G401.6 (cell line): ENCODE results near the gene DAZAP1.

Experiments
- FAIRE-seq: peaks from 2 replicates; lab custom pipeline; 2012; peaks lifted over from hg19 to GRCh38; lab: Jason Lieb, UNC

DAZAP1 gene

DNA sequence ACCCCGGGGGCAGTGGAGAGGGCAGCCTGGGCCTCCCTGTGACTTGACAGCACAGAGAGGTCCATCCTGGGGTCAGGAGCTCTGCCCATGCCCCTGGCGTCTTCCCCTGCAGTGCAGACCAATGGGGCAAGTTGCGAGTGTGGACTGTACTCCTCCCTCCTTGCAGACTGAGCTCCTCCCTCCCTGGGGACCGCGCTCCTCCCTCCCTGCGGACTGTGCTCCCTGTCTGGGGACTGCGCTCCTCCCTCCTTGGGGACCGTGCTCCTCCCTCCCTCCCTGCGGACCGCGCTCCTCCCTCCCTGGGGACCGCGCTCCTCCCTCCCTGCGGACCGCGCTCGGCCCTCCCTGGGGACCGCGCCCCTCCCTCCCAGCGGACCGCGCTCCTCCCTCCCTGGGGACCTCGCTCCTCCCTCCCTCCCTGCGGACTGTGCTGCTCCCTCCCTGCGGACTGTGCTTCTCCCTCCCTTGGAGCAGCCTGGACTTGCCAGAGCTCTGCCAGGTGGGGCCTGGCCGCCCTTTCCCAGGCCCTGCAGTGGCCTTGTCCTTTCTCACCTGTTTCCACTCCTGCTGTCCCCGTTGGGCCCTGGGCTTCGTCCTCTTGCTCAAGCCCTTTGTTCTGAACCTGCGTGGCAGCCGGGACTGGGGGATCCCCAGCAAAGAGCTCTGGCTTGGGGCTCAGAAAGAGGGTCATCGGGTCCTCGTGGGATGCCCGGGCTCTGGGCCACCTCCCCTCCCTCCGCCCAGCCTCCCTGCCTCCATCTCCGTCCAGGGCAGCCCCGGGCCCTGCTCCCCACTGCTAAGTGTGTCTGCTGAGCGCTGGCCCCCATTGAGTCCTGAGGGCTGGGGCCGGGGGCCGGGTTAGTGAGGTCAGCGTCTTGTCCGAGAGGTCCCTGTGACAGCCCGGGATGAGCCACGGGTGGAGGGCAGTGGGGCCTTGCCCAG, 12.9 kb upstream of the DAZAP1 start:
- FAIRE-seq = no peak

DNA sequence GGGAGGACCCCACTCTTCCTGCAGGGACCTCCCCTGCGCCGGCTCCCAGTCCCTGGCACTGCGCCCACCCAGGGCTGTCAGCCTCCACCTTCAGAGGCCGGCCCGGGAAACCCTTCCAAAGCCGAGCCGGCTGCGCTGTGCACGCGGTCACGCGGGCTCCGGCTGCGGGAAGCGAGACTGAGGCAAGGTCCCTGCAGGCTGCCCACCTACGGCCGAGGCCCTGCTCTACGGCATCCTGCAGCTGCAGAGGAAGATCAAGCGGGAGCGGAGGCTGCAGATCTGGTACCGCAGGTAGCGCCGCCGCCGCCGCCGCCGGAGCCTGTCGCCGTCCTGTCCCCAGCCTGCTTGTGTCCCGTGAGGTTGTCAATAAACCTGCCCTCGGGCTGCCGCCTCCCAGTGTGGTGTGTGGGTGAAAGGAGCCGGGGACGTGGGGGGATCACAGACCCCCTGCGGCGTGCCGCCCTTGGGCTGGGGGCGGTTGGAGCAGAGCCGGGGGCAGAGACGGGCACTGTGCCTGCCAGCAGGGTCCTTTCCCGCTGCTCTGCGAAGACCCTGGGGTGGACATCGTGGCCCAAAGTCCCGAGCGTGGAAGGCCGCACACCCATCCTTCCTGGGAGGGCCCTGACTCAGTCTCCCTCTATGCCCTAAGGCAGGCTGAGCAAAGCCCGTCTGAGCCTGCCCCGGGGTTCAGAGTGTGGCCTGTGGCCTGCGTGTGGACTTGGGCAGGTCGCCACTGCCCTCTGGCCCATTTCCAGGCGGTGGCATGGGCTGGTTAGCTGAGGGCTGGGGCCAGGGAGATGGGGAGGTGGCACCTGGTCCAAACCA, 12.0 kb upstream of the DAZAP1 start:
- no peak for FAIRE-seq

DNA sequence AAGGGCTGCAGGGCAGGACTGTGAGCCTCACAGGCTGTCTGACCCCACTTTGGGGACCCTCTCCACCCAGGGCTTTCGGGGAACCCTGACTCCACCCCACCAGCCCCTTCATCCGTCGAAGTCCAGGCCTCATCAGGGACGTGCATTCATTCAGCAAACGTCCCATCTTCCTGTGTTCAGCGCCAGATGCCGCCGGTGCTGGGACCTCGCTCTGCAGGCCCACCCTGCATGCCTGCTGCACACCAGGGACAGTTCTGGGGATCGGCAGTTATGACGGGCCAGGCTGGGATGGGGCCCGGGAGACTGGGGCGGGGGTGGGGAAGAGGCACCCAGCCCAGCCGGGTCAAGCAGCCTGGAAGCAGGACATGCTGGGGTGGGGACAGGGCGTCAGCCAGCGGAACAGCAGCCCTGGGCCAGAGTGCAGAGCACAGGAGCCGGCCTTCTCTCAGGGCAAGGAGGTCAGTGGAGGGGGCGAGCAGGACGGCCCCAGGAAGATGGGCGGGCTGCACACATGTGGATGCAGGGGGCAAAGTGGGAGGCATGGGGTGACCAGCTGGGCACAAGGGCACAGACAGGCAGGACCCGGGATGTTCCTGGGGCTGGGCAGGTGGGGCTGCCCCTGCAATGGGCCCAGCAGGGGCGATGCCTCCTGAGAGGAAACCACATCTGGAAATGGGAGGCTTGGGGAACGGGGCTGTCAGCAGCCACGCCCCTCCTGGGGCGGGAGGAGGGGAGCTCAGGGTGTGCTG, 11.2 kb upstream of the DAZAP1 start:
- FAIRE-seq = no peak

DNA sequence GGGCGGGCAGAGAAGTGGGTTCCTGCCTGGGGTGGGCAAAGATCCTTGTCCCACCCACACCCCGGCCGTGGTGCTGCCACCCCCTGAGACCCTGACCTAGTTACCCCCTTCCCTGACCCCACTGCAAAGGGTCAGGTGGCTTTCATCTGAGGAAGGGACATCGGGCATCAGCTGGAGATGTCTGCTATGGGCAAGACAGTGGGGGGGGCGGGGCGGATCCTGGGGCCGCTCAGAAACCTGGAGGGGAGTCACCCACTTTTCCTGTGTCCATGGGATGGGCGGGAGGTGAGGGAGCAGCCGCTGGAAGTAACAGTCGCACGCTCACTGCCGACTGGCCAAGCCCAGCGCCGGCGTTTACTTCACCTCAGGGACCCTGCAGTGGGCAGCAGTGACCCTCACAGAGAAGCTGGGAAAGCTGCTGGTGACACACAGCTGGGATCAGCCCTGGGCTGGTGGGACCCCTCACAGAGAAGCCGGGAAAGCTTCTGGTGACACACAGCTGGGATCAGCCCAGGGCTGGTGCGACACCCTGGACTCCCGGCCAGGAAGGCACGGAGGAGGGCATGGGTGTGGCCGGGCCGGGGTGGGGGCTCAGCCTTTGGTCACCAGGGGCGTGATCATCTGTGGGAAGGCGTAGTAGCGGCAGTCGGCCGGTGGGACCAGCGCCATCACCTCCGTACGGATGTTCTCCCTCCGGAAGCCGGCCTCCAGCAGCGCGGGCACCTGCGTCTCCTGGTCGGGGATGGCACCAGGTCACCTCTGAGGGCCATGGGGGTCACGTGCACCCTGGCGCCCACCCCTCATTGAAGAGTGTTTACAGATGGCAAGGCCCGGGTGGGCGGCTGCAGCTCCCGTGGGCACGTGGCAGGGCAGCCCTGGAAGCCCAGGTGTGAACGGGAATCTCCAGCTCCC, 10.4 kb upstream of the DAZAP1 start:
- FAIRE-seq = no peak

DNA sequence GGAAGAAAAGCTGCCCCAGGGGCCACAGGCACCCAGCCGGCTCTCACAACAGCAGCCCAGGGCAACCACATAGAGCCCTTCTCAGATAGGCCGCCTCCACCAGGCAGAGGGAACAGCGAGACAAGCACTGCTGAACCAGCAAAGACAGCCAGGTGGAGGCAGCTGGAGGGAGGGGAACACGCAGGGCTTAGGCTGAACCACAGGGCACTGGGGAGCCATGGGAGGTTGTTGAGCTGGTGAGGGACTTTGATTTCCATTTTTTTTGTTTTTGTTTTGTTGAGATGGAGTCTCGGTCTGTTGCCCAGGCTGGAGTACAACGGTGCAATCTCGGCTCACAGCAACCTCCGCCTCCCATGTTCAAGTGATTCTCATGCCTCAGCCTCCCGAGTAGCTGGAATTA, 9.5 kb upstream of the DAZAP1 start:
- FAIRE-seq = no peak

DNA sequence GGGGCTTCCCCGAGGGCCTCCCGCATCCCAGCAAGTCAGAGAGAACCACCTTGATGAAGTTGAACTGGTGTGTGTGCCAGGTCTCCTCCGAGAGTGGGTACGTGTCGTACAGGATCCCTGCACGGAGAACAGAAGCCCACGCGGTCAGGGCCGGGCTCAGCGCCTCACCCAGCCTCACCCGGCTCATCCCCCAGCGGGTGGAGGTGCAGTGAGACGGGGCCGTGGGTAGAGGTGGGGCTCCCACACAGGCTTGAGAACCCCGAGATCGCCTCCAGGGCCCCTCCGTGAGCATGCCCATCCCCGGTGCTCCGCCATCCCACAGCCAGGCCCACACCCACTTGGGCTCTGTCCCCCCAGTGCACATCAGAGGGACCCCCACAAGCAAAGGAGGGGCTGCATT, 8.3 kb upstream of the DAZAP1 start:
- no peak for FAIRE-seq

DNA sequence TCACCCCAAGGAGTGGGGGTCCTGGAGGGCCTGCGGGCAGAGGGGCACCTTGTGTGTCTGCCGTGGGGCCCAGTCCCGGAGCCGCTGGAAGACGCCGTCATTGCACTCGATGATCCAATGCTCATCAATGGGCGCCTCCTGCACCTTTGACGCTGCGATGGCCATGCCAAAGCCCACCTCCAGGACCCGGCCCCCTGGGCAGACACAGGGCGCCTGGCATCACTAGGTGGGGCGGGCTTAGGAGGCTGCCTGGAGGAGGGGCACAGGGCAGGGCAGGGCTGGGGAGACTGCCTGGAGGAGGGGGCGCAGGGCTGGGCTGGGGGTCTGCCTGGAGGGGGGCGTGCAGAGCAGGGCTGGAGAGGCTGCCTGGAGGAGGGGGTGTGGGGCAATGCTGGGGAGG, 7.6 kb upstream of the DAZAP1 start:
- FAIRE-seq = no peak

DNA sequence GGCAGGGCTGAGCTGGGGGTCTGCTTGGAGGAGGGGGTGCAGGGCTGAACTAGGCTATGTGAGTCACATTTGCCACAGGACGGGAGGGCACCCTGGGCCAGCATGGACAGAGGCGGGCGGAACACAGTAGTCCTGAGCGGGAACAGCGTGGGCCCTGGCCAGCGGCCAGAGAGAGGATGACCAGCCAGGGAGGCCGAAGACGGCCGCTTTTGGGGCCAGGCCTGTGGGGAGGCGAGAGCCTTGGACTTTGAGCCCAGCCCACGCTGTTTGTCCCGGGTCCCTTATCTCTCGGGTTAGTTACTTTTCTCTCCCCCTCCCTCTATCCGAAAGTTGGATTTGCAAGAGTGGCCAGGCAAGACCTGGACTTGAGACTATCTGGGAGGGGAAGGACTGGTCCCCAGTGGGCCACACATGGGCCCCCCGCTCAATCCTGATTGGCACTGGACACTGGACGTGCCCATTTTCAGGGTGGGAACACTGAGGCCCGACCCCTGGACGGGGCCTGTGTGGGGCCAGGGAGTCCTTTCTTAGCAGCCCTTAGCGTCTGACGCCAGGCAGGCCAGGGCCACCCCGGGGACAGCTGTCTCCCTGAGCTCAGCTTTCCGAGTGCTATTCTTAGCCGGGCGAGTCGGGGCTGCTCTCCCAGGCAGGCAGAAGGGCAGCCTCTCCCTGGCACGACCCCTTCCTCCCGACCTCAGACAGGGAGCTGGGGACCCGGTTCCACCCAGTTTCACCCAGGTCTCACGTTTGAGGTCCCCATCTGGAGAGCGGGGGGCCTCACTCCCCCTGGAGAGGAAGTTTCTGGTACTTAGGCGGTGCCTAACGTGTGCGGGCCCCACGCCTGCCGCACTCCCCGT, 6.9 kb upstream of the DAZAP1 start:
- FAIRE-seq = no peak

DNA sequence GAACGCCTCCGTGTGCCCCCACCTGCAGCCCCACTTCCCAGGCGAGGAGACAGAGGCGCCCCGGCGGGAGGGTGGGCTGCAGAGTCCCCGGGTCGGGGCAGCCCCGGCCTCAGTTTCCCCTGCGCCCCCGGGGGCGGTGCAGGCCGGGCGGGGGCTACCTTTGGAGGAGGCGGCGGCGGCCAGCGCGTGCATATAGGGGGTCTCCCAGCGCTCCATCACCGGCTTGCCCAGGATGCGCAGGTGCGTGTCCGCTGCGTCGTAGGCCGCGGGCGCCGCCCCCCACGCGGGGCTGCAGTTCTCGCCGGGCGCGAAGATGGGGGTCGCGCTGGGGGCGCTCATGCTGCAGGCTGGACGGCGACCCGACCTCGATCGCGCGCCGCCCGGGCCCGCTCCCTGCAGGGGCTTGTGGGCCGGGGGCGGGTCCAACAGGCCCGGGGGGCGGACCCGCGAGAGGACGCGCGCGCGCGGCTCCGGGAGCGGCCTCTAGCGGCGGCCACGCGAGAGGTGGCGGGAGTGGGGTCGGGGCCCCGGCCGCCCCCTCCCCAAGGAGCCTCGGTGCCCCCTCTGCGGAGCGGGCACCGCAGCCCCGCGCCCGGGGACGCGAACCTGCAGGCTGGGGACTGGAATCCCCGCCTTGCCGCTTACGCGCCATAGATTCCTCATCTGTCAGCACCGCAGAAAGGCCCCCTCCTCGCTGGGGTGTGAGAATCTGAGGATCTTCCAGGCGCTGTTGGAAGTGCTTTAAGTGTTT, 6.1 kb upstream of the DAZAP1 start, which contains the start of gene GAMT:
Gene GAMT, minus strand, starts transcription at position 405 of the 751 bp plus-strand sequence. Its CDS starts 66 bp downstream, at position 339.
- no peak for FAIRE-seq

DNA sequence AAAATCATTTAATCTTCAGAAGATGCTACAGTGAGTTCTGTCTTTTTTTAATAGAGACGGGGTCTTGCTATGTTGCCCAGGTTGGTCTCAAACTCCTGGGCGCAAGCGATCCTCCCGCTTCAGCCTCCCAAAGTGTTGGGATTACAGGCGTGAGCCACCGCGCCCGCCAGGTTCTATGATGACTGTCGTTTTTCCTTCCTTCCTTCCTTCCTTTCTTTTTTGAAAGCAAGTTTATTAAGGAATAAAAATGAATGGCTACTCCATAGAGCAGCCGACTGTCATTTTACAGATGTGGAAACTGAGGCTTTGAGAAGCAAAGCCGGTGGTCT, 5.5 kb upstream of the DAZAP1 start:
- FAIRE-seq = no peak

DNA sequence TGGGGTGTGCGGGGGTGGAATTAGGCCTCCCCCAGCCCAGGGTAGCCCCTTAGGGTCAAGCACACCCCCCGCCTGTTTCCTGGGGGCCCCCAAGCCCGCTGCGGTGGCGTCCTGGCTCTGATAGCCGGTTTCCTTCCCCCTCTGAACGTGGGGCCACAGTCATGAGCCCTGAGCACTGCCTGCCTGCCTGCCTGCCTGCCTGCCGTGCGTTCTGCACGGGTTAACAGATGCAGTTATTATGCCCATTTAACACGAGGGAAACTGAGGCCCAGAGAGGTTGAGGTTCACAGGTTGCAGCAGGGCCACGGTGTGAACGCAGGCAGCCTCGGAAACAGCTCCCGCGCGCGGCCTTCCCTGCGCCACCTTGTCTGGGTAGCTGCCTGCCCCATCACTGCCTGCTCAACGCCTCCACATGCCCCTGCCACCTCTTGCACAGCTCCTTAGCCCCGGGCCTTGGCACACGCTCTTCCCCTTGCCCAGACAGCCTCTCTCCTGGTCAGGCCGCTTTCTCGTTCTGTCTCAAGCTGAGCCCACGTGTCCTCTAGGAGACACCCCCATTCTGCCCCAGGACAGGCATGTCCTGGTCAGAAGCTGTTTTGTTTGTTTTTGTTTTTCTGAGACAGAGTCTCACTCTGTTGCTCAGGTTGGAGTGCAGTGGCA, 4.8 kb upstream of the DAZAP1 start:
- no peak for FAIRE-seq

DNA sequence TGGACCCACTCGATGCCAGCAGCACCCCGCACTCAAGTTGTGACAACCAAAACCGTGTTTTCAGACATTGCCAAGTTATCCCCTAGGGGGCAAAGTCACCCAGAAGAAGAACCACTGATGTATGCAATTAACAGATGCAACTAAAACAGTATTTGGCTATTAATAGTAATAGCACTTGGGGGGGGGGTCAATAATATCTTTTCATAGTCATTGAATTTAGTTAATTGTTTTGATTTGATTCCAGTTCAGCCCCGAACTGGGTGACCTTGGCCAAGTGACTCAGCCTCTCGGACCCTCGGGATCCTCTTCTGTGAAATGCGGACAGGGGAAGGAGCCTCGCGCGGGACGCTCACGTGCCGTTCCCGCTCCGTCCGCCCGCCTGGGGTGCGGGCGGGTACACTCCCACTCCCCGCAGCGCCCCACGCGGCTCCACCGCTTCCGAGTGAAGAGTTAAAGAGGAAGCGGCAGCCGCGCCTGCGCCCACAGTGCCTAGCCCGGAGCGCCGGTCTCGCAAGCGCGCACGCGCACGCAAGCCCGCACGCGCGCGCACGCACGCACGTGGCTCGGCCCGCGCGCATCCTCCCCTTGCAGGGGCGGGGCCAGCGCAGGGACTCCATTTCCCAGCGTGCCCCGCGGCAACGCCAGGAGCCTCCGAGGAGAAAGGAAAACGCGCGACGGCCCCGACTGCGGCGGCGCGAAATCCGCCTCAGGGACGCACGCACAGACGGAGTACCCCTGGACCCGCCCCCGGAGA, 435 bp upstream of the DAZAP1 start:
- no peak for FAIRE-seq

DNA sequence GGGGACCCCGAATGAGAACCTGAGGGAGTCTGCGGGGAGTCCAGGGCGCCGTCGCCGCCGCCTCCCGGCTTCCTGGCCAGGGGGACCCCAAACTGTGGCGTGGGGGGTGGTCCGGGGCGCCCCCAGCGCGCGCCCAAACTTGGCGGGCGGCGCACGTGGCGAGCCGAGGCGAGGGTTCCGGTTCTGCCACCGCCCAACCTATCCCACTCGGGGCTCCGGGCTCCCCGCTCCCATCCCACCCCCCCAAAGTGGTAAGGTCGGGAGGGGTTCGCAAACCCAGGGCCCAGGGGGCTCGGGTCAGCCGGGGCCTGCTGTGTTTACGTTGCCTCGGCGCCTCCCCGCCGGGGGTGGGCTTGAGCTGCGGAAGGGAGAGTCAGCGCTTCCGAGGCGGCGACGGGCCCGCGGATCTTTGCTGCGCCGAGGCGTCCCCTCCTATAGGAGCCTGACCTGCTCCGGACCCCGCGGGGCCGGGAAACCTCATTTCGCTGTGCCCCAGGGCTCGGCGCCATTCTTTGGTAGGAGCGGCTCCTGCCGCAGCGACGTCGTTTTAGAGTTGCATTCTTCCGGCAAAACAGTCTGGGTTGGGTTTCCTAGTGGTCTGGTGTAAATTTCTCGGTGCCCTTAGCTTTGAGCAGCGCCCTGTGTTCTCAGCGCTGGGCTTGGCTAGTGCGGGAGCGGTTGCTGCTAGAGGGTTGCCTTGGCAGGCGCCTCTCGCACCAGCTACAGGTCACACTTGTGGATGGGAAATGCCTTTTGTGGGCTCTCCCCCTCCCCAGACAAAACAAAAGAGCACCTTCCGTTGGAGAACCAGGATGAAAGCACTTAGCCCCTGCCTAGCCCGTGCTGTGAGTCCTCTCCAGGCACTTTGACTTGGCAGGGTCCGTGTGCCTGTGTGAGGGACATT, 1.2 kb downstream of the DAZAP1 start:
- no peak for FAIRE-seq

DNA sequence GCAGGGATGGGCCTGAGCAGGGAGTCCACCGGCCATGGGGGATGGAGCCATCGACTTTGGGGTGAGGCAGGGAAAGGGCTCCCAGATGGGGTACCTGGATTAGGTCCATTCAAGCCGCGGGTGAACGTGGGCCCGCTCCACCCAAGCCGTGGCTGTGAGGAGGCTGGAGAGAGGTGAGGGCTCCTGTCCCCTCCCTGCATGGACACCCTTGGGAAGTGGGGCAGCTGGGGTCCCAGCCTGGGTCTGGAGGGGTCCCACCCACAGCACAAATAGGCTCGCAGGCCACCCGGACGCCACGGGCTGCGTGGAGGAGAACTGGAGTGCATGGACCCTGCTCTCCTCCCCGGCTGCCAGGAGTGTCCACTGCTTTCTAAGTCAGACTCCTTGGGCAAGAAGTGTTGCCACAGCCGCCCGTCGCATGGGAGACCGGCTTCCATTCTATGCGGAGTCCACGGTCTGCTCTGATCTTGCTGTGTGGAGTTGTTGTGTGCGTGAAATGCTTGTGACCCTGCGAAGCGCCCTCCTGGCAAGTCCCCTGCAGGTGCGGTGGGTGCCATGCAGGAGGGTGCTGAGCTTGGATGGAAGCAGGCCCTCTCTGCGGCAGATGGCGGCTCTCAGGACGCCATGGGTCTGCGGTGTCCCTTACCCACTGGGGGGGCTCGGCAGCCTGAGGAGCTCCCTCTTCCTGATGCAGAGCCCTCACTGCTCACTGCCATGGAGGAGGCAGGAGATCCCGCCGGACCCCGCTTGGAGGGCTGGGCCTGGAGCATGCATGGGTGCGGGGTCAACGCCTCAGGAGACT, 2.0 kb downstream of the DAZAP1 start:
- no peak for FAIRE-seq

DNA sequence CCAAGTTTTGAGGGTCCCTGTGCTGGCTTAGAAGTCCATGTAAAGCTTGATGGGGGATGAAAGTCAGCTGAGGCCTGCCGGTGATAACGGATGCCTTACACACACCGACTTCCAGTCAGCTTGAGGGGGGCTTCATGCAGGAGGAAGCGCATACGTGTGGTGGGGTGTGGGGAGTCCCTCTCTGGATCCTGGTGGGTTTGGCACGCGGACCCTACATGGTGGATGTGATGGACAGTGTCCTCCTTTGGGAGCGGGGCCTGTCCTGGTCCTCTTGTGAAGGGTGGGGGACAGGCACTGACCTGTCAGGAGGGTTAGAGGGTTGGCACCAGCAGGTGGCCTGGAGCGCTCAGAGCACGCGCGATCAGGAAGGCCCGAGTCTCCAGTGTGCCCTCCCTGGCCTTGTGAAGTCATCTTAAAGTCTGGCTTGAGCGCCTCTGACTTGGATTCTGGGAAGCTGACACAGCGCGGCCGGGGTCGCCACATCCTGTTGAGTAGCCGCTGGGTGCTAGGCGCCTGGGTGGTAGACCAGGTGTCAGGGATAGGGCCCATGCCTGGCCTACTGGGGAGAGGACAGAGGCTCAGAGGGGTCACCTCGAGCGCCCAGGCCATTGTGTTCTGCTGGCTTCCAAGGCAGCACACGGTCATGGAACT, 2.9 kb downstream of the DAZAP1 start:
- no peak for FAIRE-seq

DNA sequence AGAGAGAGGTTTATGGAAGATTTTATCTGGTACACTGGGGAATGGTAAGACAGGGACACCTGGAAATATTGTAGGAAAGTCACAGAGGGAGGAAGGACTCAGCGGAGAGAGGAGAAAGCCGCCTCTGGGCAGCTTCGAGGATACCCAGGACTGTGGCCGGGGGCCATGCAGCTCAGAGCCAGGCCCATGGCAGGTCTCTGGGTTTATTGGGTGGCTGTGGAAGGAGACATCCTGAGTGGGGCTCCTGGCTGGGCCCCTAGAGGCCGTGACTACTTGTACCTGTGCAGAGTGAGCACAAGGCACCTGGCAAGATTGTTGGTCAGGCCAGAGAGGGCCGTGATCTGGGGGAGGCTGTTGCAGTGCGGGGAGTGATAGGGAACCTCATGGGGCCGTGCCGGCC, 3.4 kb downstream of the DAZAP1 start:
- no peak for FAIRE-seq
